ENCODE measurements around the gene EYS. TPM values are rescaled to one million over a fixed set of nuclear protein-coding genes. Genes with fewer than 3 reads are reported as not detected.

EYS gene
- polyA plus RNA-seq, 1 experiment = not detected

GRCh38 chr6:65191471-65191870 is 515.6 kb downstream of the EYS start:
- H3K4me3 ChIP-seq (ENCODE audit: low read depth, low read length) = no peak overlapping the region
- H3K27me3 ChIP-seq (ENCODE audit: control insufficient read depth, insufficient read depth, low read length) = no peaks in the 10 kb centered on the region
- POLR2A ChIA-PET = no interaction called here
- TF ChIP-seq CTCF (IDR thresholded peaks at IDR 0.05; ENCODE audit: insufficient read depth, low read depth, low read length) = no peak
- no peaks in the 10 kb centered on the region for H3K36me3 ChIP-seq (ENCODE audit: control insufficient read depth, insufficient read depth, low read length)
- no peak for DNase-seq (ENCODE audit: low read depth)
- CTCF ChIA-PET = no interaction called here

GRCh38 chr6:65189236-65189881 is 517.7 kb downstream of the EYS start:
- no peak for DNase-seq (ENCODE audit: low read depth)
- ChIA-PET POLR2A (no interaction called here), CTCF (no interaction called here)
- Histone ChIP-seq H3K36me3 (ENCODE audit: control insufficient read depth, insufficient read depth, low read length) (no peaks in the 10 kb centered on the region), H3K27me3 (ENCODE audit: control insufficient read depth, insufficient read depth, low read length) (no peaks in the 10 kb centered on the region), H3K4me3 (ENCODE audit: low read depth, low read length) (no peak overlapping the region)
- TF ChIP-seq CTCF (IDR thresholded peaks at IDR 0.05; ENCODE audit: insufficient read depth, low read depth, low read length) = no peak

- Histone ChIP-seq H3K36me3 (ENCODE audit: control insufficient read depth, insufficient read depth, low read length) (no peaks in the 10 kb centered on the region), H3K4me3 (ENCODE audit: low read depth, low read length) (no peak overlapping the region), H3K27me3 (ENCODE audit: control insufficient read depth, insufficient read depth, low read length) (no peaks in the 10 kb centered on the region)
- no peak for TF ChIP-seq CTCF (IDR thresholded peaks at IDR 0.05; ENCODE audit: insufficient read depth, low read depth, low read length)
- ChIA-PET POLR2A (no interaction called here), CTCF (no interaction called here)
- no peak for DNase-seq (ENCODE audit: low read depth)
These were observed 520.2 kb downstream of the EYS start for GRCh38 chr6:65186826-65187225.

- CTCF ChIA-PET = no interaction called here
- DNase-seq (ENCODE audit: low read depth) = no peak
These were observed 524.3 kb downstream of the EYS start for GRCh38 chr6:65182681-65183080.

GRCh38 chr6:65170273-65170672 is 536.8 kb downstream of the EYS start:
- POLR2A ChIA-PET = no interaction called here
- CTCF ChIA-PET = no interaction called here
- DNase-seq (ENCODE audit: low read depth) = no peak
- TF ChIP-seq CTCF (IDR thresholded peaks at IDR 0.05; ENCODE audit: insufficient read depth, low read depth, low read length) = no peak
- no peaks in the 10 kb centered on the region for H3K27me3 ChIP-seq (ENCODE audit: control insufficient read depth, insufficient read depth, low read length)
- no peak overlapping the region for H3K4me3 ChIP-seq (ENCODE audit: low read depth, low read length)
- no peaks in the 10 kb centered on the region for H3K36me3 ChIP-seq (ENCODE audit: control insufficient read depth, insufficient read depth, low read length)

More at GRCh38 chr6:65182681-65183080, 524.3 kb downstream of the EYS start:
- TF ChIP-seq CTCF (IDR thresholded peaks at IDR 0.05; ENCODE audit: insufficient read depth, low read depth, low read length) = no peak
- Histone ChIP-seq H3K4me3 (ENCODE audit: low read depth, low read length) (no peak overlapping the region), H3K27me3 (ENCODE audit: control insufficient read depth, insufficient read depth, low read length) (no peaks in the 10 kb centered on the region), H3K36me3 (ENCODE audit: control insufficient read depth, insufficient read depth, low read length) (no peaks in the 10 kb centered on the region)
- POLR2A ChIA-PET = no interaction called here
